Measurements from ENCODE around the gene ERC2.

Gene ERC2

DNA sequence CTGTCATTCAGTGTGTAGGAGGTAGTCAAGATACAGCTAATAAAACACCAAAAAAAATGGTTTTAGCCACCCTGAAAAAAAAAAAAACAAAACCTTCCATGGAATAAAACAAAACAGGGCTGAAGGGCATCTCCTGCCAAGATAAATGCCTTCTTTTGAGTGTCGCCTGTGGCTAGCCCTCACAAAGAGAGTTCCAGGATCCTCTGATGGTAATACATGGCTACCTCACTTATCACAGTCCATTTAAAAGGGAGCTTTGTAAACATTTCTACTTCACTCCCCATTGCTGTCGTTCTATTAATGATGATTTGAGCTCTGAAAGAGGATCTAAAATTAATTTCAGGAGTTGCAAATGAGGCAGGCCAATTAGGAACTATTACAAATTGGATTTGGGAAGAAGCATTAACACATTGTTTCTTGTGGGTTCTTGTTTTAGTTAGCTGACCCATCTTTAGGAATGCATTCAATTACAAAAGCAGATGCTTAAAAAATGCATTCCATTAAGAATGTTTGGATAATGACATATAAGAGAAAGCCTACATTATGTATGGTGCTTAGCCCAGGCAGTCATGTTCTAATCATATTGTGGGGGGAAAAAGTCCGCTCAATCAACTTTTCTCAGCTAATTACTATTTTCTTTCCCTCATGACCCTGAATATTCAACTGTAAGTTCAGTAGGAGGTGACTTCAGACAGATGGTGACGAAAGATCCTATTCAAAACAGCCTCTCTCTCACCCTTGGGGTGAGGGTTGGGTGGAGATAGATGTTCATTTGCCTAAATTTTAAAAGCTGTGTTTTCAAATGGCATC, 726.0 kb downstream of the ERC2 start:
- TF ChIP-seq EZH2phosphoT487 (IDR thresholded peaks at IDR 0.05; ENCODE audit: borderline replicate concordance) = no peak
- TF ChIP-seq, protein P1, sequence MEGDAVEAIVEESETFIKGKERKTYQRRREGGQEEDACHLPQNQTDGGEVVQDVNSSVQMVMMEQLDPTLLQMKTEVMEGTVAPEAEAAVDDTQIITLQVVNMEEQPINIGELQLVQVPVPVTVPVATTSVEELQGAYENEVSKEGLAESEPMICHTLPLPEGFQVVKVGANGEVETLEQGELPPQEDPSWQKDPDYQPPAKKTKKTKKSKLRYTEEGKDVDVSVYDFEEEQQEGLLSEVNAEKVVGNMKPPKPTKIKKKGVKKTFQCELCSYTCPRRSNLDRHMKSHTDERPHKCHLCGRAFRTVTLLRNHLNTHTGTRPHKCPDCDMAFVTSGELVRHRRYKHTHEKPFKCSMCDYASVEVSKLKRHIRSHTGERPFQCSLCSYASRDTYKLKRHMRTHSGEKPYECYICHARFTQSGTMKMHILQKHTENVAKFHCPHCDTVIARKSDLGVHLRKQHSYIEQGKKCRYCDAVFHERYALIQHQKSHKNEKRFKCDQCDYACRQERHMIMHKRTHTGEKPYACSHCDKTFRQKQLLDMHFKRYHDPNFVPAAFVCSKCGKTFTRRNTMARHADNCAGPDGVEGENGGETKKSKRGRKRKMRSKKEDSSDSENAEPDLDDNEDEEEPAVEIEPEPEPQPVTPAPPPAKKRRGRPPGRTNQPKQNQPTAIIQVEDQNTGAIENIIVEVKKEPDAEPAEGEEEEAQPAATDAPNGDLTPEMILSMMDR (conservative IDR thresholded peaks at IDR 0.05; ENCODE audit: low read length) = no peak
- no peak overlapping the region for H3K4me3 ChIP-seq (ENCODE audit: low read length, poor library complexity, severe bottlenecking)
- no peaks in the 10 kb centered on the region for H3K79me2 ChIP-seq (ENCODE audit: insufficient read depth, low read length)
- H3K36me3 ChIP-seq (ENCODE audit: insufficient read depth, low read length) = no peaks in the 10 kb centered on the region
- no peaks in the 10 kb centered on the region for H3K27me3 ChIP-seq (ENCODE audit: insufficient read depth, low read length, poor library complexity, severe bottlenecking)
- no peaks in the 10 kb centered on the region for H4K20me1 ChIP-seq (ENCODE audit: insufficient read depth, low read length, poor library complexity, severe bottlenecking)
- H3K4me2 ChIP-seq (ENCODE audit: low read depth, low read length, poor library complexity, severe bottlenecking) = no peak overlapping the region
- no peak overlapping the region for H3K9ac ChIP-seq (ENCODE audit: low read depth, low read length, poor library complexity, severe bottlenecking)
- no peaks in the 10 kb centered on the region for H3F3A ChIP-seq (ENCODE audit: low read depth)
- no peaks in the 10 kb centered on the region for H3K9me2 ChIP-seq (replicated peaks; ENCODE audit: low read depth, low read length)
- H2AFZ ChIP-seq (ENCODE audit: low read length) = no peak overlapping the region
- H3K9me3 ChIP-seq (ENCODE audit: insufficient read depth, low read depth, low read length) = no peaks in the 10 kb centered on the region
- no peaks in the 10 kb centered on the region for H3K4me1 ChIP-seq (ENCODE audit: insufficient read depth, low read length, poor library complexity, severe bottlenecking)

- Histone ChIP-seq H3K36me3 (ENCODE audit: insufficient read depth, low read length) (no peaks in the 10 kb centered on the region), H3K4me1 (ENCODE audit: insufficient read depth, low read length, poor library complexity, severe bottlenecking) (no peaks in the 10 kb centered on the region), H3K4me3 (ENCODE audit: low read length, poor library complexity, severe bottlenecking) (no peak overlapping the region), H3K9ac (ENCODE audit: low read depth, low read length, poor library complexity, severe bottlenecking) (no peak overlapping the region), H3F3A (ENCODE audit: low read depth) (no peaks in the 10 kb centered on the region), H3K9me3 (ENCODE audit: insufficient read depth, low read depth, low read length) (no peaks in the 10 kb centered on the region), H3K27me3 (ENCODE audit: insufficient read depth, low read length, poor library complexity, severe bottlenecking) (no peaks in the 10 kb centered on the region), H3K79me2 (ENCODE audit: insufficient read depth, low read length) (no peaks in the 10 kb centered on the region), H4K20me1 (ENCODE audit: insufficient read depth, low read length, poor library complexity, severe bottlenecking) (no peaks in the 10 kb centered on the region), H3K4me2 (ENCODE audit: low read depth, low read length, poor library complexity, severe bottlenecking) (no peak overlapping the region), H3K9me2 (replicated peaks; ENCODE audit: low read depth, low read length) (no peaks in the 10 kb centered on the region), H2AFZ (ENCODE audit: low read length) (no peak overlapping the region)
- TF ChIP-seq EZH2phosphoT487 (IDR thresholded peaks at IDR 0.05; ENCODE audit: borderline replicate concordance) = no peak
- TF ChIP-seq, protein P1 (conservative IDR thresholded peaks at IDR 0.05; ENCODE audit: low read length) = no peak
These were observed 731.1 kb downstream of the ERC2 start for GRCh38 chr3:55737186-55737585.

DNA sequence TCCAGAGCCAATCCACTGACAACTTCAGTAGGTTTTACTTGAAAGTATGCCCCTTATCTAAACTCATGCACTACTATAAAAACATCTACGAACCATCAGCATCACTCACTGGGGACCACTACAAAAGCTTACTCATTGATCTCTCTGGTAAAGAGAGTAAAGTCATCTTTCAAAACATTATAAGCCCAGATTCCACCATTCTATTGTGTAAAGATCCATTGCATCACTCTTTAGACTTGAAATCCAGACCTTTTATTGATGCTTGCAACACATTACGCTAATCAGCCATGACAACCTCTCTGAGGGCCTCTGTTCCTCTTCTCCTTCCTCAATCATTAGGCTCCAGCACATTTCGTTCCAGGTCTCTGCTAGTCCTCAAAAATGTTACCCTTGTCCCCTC, 732.3 kb downstream of the ERC2 start:
- Histone ChIP-seq H4K20me1 (ENCODE audit: insufficient read depth, low read length, poor library complexity, severe bottlenecking) (no peaks in the 10 kb centered on the region), H3K36me3 (ENCODE audit: insufficient read depth, low read length) (no peaks in the 10 kb centered on the region), H2AFZ (ENCODE audit: low read length) (no peak overlapping the region), H3K4me2 (ENCODE audit: low read depth, low read length, poor library complexity, severe bottlenecking) (no peak overlapping the region), H3K27me3 (ENCODE audit: insufficient read depth, low read length, poor library complexity, severe bottlenecking) (no peaks in the 10 kb centered on the region), H3F3A (ENCODE audit: low read depth) (no peaks in the 10 kb centered on the region), H3K9me3 (ENCODE audit: insufficient read depth, low read depth, low read length) (no peaks in the 10 kb centered on the region), H3K4me3 (ENCODE audit: low read length, poor library complexity, severe bottlenecking) (no peak overlapping the region), H3K9me2 (replicated peaks; ENCODE audit: low read depth, low read length) (no peaks in the 10 kb centered on the region), H3K79me2 (ENCODE audit: insufficient read depth, low read length) (no peaks in the 10 kb centered on the region), H3K9ac (ENCODE audit: low read depth, low read length, poor library complexity, severe bottlenecking) (no peak overlapping the region), H3K4me1 (ENCODE audit: insufficient read depth, low read length, poor library complexity, severe bottlenecking) (no peaks in the 10 kb centered on the region)
- TF ChIP-seq EZH2phosphoT487 (IDR thresholded peaks at IDR 0.05; ENCODE audit: borderline replicate concordance) = no peak
- TF ChIP-seq, protein P1 (conservative IDR thresholded peaks at IDR 0.05; ENCODE audit: low read length) = no peak
